Measurements from ENCODE around the gene INAFM1. TPM values are rescaled to one million over a fixed set of nuclear protein-coding genes. Genes with fewer than 3 reads are reported as not detected.
A peak's percentile ranks its signal among the peaks of the same experiment; 100 is the strongest.
"Not testable (repeated sequence)": the region's sequence is repeated elsewhere in the genome, so short reads cannot be mapped to it uniquely, and the experiment has no call there.

Gene INAFM1
- total RNA-seq, 4 donors from 2014 or later, result 6.6 to 13.5 (median 10.6) TPM

DNA sequence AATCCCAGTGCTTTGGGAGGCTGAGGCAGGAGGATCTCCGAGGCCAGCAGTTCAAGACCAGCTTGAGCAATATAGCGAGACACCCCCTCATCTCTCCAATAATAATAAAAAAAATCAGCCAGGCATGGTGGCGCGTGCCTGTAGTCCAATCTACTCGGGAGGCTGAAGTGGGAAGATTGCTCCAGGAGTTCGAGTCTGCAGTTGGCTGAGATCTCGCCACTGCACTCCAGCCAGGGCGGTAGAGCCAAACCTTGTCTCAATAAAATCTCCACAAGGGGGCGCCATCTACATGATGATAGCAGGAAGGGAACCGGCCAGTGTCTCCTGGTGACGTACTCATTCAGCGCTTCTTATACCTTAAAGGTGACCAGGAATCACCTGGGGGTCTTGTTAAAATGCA lies 21.4 kb downstream of the INAFM1 start:
- no peaks in the 10 kb centered on the region for H3K4me1 ChIP-seq
- WGBS, result 19% methylated on average over 12 of the region's 12 CpGs
- no peaks in the 10 kb centered on the region for H3K36me3 ChIP-seq
- H3K27ac ChIP-seq, result no peak overlapping the region
- DNase-seq (ENCODE audit: low spot score in 2 of 2), result peak; percentile 79 to 88
- H3K27me3 ChIP-seq, result no peaks in the 10 kb centered on the region
- H3K4me3 ChIP-seq, result no peak overlapping the region
- H3K9me3 ChIP-seq, result no peaks in the 10 kb centered on the region
- TF ChIP-seq POLR2A (IDR thresholded peaks at IDR 0.05) (no peak), POLR2AphosphoS5 (IDR thresholded peaks at IDR 0.05) (no peak), EP300 (IDR thresholded peaks at IDR 0.05) (no peak)
- TF ChIP-seq, protein P1, sequence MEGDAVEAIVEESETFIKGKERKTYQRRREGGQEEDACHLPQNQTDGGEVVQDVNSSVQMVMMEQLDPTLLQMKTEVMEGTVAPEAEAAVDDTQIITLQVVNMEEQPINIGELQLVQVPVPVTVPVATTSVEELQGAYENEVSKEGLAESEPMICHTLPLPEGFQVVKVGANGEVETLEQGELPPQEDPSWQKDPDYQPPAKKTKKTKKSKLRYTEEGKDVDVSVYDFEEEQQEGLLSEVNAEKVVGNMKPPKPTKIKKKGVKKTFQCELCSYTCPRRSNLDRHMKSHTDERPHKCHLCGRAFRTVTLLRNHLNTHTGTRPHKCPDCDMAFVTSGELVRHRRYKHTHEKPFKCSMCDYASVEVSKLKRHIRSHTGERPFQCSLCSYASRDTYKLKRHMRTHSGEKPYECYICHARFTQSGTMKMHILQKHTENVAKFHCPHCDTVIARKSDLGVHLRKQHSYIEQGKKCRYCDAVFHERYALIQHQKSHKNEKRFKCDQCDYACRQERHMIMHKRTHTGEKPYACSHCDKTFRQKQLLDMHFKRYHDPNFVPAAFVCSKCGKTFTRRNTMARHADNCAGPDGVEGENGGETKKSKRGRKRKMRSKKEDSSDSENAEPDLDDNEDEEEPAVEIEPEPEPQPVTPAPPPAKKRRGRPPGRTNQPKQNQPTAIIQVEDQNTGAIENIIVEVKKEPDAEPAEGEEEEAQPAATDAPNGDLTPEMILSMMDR (IDR thresholded peaks at IDR 0.05), result peak; percentile 38 to 67

DNA sequence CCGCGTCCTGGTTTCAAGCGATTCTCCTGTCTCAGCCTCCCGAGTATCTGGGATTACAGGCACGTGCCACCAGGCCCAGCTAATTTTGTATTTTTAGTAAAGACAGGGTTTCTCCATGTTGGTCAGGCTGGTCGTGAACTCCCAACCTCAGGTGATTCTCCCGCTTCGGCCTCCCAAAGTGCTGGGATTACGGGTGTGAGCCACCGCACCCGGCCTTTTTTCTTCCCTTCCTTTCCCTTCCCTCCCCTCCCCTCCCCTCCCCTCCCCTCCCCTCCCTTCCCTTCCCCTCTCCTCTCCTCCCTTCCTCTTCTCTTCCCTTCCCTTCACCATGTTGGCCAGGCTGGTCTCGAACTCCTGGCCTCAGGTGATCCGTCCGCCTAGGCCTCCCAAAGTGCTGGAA lies 26.2 kb downstream of the INAFM1 start:
- not testable (repeated sequence) for H3K4me3 ChIP-seq; H3K27me3 ChIP-seq; H3K4me1 ChIP-seq; H3K27ac ChIP-seq; H3K9me3 ChIP-seq; H3K36me3 ChIP-seq; DNase-seq (ENCODE audit: low spot score in 2 of 2)
- WGBS, result 93% methylated on average over 14 of the region's 14 CpGs

DNA sequence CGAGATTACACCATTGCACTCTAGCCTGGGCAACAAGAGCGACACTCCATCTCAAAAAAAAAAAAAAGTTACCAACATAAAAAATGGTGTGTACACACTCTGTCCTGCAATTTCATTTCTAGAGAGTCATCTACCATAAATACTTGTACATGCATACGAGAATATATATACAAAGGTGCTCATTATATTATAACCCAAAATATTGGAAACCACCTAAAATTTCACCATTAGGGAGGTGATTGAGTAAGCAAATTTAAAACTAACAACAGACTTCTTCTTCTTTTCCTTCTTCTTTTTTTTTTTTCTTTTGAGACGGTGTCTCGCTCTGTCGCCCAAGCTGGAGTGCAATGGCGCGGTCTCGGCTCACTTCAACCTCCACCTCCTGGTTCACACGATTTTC lies 27.6 kb downstream of the INAFM1 start:
- TF ChIP-seq, protein P1 (IDR thresholded peaks at IDR 0.05), result no peak
- TF ChIP-seq POLR2AphosphoS5 (IDR thresholded peaks at IDR 0.05), result no peak
- no peak for TF ChIP-seq POLR2A (IDR thresholded peaks at IDR 0.05)
- no peak for TF ChIP-seq EP300 (IDR thresholded peaks at IDR 0.05)
- no peak for DNase-seq (ENCODE audit: low spot score in 2 of 2)
- Histone ChIP-seq H3K4me3 (no peak overlapping the region), H3K9me3 (no peaks in the 10 kb centered on the region), H3K4me1 (peaks cover 7% of the 10 kb centered on the region), H3K27ac (no peak overlapping the region), H3K36me3 (no peaks in the 10 kb centered on the region), H3K27me3 (no peaks in the 10 kb centered on the region)
- WGBS, result 86% methylated on average over 10 of the region's 10 CpGs

DNA sequence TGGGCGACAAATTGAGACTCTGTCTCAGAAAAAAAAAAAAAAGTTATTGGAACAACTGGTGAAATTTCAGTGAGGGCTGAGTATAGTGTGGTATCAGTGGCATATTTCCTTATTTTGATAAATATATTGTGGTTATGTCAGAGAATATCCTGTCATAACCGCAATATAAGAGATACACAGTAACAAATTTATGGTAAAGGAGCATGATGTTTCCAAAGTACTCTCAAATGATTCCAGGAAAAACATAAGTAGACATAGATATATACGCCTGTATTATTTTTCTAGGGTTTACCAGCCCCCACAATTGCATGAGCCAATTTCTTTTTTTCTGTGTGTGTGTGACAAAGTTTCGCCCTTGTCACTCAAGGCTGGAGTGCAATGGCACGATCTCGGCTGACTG lies 29.3 kb downstream of the INAFM1 start:
- DNase-seq (ENCODE audit: low spot score in 2 of 2), result no peak
- WGBS, result 69% methylated on average over 6 of the region's 6 CpGs
- H3K4me3 ChIP-seq, result no peak overlapping the region
- H3K27me3 ChIP-seq, result no peaks in the 10 kb centered on the region
- no peaks in the 10 kb centered on the region for H3K9me3 ChIP-seq
- H3K27ac ChIP-seq, result no peak overlapping the region
- peaks cover 7% of the 10 kb centered on the region for H3K4me1 ChIP-seq
- no peaks in the 10 kb centered on the region for H3K36me3 ChIP-seq
- no peak for TF ChIP-seq EP300 (IDR thresholded peaks at IDR 0.05)
- TF ChIP-seq POLR2AphosphoS5 (IDR thresholded peaks at IDR 0.05), result no peak
- TF ChIP-seq, protein P1 (IDR thresholded peaks at IDR 0.05), result no peak
- TF ChIP-seq POLR2A (IDR thresholded peaks at IDR 0.05), result no peak

DNA sequence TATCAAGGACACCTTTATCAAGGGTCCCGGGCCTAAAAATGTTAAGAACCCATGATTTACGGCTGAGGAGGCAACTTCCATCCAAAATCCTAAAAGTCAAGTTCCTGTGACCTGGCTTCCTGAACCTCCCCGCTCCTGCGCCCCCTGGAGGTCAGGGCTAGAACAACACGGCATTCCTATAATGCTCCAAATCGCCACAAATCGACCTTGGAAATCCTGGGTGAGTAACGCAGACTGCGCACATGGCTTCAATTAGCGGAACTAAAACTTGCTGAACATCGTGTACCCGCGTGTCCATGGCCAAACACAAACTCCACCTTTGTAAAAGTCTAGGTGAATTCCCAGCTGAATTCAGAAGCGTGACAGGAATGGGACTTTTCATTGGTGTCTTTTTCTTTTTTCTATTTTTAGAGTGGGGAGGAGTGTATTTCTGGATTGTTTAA lies 30.6 kb downstream of the INAFM1 start:
- 5% methylated on average over 14 of the region's 14 CpGs for WGBS
- H3K36me3 ChIP-seq, result no peaks in the 10 kb centered on the region
- no peak overlapping the region for H3K4me3 ChIP-seq
- no peak overlapping the region for H3K27ac ChIP-seq
- H3K9me3 ChIP-seq, result no peaks in the 10 kb centered on the region
- TF ChIP-seq POLR2AphosphoS5 (IDR thresholded peaks at IDR 0.05) (peak in 2 of 3 donors; percentile 53 to 83), POLR2A (IDR thresholded peaks at IDR 0.05) (no peak), EP300 (IDR thresholded peaks at IDR 0.05) (no peak)
- TF ChIP-seq, protein P1 (IDR thresholded peaks at IDR 0.05), result peak; percentile 73 to 94
- peak; percentile 91 for DNase-seq (ENCODE audit: low spot score in 2 of 2)
- H3K4me1 ChIP-seq, result peaks cover 7% of the 10 kb centered on the region
- peaks cover 2% of the 10 kb centered on the region for H3K27me3 ChIP-seq

DNA sequence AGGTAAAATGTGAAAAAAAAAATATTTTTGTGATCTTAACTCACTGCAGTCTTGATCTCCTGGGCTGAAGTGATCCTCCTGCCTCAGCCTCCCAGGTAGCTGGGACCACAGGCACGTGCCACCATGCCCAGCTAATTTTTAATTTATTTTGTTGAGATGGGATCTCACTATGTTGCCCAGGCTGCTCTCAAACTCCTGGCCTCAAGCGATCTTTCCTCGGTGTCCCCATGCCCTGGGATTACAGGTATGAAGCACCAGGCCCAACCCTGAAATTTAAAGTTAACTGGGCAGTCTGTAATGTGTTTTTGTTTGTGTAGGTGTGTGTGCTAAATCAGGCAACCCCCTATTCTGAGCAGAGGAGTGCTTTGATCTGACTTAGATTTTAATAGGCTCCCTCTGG lies 31.6 kb downstream of the INAFM1 start:
- no peak overlapping the region for H3K4me3 ChIP-seq
- H3K4me1 ChIP-seq, result peaks cover 11% of the 10 kb centered on the region
- no peaks in the 10 kb centered on the region for H3K9me3 ChIP-seq
- 88% methylated on average over 3 of the region's 3 CpGs for WGBS
- H3K27ac ChIP-seq, result no peak overlapping the region
- peaks cover 9% of the 10 kb centered on the region for H3K27me3 ChIP-seq
- no peaks in the 10 kb centered on the region for H3K36me3 ChIP-seq
- no peak for DNase-seq (ENCODE audit: low spot score in 2 of 2)
- TF ChIP-seq POLR2AphosphoS5 (IDR thresholded peaks at IDR 0.05) (no peak), POLR2A (IDR thresholded peaks at IDR 0.05) (no peak)
- TF ChIP-seq, protein P1 (IDR thresholded peaks at IDR 0.05), result no peak
